GM12801 (cell line): ENCODE measurements around the gene CA5A.

Experiments
- CTCF ChIP-seq: IDR thresholded peaks from one replicate; pipeline ENCODE4 v1.5.1; 2011; ENCODE audit warnings: control low read depth; ENCODE audit not compliant: insufficient read length; ENCODE audit errors: extremely low read depth

Gene CA5A

GRCh38 chr16:87933140-87933495 is 3.2 kb downstream of the CA5A start:
- TF ChIP-seq CTCF, result no peak

- TF ChIP-seq CTCF, result no peak
Observed at GRCh38 chr16:87931504-87931903, 4.8 kb downstream of the CA5A start.

- no peak for TF ChIP-seq CTCF
Observed at GRCh38 chr16:87930456-87930855, 5.9 kb downstream of the CA5A start.

- no peak for TF ChIP-seq CTCF
Observed at GRCh38 chr16:87929986-87930385, 6.3 kb downstream of the CA5A start.

- TF ChIP-seq CTCF, result no peak
Observed at GRCh38 chr16:87927195-87927562, 9.2 kb downstream of the CA5A start.

- TF ChIP-seq CTCF, result no peak
Observed at GRCh38 chr16:87926246-87927194, 9.8 kb downstream of the CA5A start.

- no peak for TF ChIP-seq CTCF
Observed at GRCh38 chr16:87924811-87925670, 11.3 kb downstream of the CA5A start.
